SK-N-MC (cell line): Measurements from ENCODE around the gene WDR7.

Experiments
- FOXP2 ChIP-seq: optimal IDR thresholded peaks from 2 replicates; pipeline ENCODE3; 2011; ENCODE audit warnings: mild to moderate bottlenecking, moderate library complexity; ENCODE audit not compliant: insufficient read depth; ENCODE audit errors: extremely low read length, control extremely low read depth
- POLR2AphosphoS5 ChIP-seq: IDR thresholded peaks from 2 replicates; pipeline ENCODE4 v1.6.1; 2012; ENCODE audit warnings: mild to moderate bottlenecking, low read depth, low read length, borderline replicate concordance

DNA sequence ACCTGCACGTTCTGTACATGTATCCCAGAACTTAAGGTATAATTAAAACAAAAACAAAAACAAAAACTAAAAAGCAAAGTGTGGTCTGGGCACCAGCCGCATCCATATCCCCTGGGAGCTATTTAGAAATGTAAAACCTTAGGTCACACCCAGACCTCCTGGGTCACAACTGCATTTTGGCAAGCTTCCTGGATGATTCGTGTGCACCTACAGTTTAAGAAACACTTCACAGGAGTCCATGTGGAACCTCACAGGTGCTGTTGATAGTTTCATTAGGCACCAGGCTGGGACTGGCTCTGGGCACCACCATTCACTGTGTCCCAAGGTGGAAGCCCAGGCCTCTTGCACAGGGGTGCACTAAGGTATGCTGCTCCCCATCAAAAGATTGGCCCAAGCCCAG, 392.1 kb downstream of the WDR7 start:
- TF ChIP-seq POLR2AphosphoS5 (no peak), FOXP2 (no peak)
